GM12872 (cell line): ENCODE results near the gene DENND2A.

Experiments used
- TF ChIP-seq, protein P1 (sequence below): IDR thresholded peaks from 3 replicates; pipeline ENCODE4 v1.5.1; 2011; ENCODE audit warnings: low read depth, mild to moderate bottlenecking, low read length, moderate library complexity; ENCODE audit not compliant: insufficient read depth

DENND2A gene

DNA sequence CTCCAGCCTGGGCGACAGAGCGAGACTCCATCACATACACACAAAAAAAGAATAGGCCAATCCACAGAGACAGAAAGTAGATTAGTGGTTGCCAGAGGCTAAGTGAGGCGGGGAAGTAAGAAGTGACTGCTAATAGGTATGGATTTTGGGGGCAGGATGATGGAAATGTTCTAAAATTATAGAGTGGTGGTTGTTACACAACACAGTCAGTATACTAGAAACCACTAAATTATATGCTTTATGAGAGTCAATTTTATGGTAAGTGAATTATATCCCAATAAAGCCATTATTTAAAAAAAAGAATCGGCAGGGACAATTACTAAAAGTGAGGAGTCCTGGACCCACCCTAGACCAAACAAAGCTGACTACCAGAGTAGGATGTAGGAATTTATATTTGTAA lies 24.3 kb downstream of the DENND2A start:
- TF ChIP-seq, protein P1, sequence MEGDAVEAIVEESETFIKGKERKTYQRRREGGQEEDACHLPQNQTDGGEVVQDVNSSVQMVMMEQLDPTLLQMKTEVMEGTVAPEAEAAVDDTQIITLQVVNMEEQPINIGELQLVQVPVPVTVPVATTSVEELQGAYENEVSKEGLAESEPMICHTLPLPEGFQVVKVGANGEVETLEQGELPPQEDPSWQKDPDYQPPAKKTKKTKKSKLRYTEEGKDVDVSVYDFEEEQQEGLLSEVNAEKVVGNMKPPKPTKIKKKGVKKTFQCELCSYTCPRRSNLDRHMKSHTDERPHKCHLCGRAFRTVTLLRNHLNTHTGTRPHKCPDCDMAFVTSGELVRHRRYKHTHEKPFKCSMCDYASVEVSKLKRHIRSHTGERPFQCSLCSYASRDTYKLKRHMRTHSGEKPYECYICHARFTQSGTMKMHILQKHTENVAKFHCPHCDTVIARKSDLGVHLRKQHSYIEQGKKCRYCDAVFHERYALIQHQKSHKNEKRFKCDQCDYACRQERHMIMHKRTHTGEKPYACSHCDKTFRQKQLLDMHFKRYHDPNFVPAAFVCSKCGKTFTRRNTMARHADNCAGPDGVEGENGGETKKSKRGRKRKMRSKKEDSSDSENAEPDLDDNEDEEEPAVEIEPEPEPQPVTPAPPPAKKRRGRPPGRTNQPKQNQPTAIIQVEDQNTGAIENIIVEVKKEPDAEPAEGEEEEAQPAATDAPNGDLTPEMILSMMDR, result no peak

- TF ChIP-seq, protein P1, result no peak
Measured at GRCh38 chr7:140611641-140612040, 29.0 kb downstream of the DENND2A start.

- TF ChIP-seq, protein P1, result no peak
Measured at GRCh38 chr7:140610204-140611165, 30.1 kb downstream of the DENND2A start.

DNA sequence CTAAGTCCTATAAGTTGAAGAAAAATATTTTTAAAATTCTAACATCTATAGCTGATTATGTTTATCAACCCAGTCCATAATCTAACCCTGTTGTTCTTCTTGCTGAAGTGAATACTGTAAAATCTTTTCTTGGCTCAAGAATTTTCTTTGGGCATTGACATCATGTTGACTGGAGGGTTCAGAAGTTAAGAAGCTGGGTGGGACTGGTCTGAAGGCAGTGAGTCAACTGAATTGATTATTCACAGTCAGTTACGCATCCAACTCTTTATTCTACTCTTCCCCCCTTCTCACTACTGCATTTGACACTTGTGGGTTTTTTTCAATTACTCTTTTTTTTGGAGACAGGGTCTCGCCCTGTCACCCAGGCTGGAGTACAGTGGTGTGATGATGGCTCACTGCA lies 31.0 kb downstream of the DENND2A start:
- TF ChIP-seq, protein P1, result no peak

DNA sequence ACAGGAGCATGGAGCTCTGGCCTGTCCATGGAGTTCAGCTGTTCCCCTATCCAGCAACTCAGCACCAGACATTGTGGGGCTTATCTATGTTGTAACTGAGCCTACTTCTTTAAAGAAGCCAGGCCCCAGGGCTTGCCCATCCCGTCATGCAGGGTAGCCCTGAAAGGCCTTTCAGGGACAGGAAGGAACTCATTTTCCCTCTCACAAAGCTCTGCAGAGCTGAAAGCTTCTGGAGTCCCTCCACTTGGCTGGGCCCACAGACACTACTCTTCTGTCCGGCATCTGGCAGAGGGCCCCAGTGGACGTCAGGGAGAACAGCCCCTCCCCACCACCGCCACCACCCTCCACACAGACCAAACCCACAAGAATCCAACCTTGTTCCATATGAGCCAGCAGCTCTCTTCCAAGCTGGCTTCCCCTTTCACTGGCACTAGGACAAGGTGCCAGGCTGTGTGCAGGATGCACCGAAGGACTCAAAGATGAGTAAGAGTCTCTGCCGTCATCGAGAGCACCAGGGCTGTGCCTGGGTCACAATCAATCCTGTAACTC lies 33.1 kb downstream of the DENND2A start:
- TF ChIP-seq, protein P1, result no peak

DNA sequence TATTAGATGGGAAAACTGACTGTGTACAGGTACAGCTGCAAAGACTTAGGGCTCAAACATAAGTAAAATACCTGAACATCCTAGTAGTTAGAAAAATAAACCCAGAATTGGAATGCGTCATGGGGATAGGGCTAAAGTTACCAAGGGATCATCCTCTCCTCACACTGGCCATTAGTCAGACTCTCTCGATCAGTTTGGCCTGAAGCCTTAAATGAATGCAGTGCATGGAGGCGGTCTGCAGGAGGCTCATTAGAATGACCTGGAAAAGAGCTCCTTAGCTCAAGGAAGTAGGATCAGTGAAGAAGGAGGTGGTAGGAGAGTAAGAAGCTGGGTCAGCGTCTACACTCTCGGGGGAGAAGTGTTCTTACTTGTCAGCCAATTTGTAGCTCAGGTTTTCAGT lies 35.3 kb downstream of the DENND2A start:
- TF ChIP-seq, protein P1, result no peak

GRCh38 chr7:140604760-140605159 lies 35.9 kb downstream of the DENND2A start:
- TF ChIP-seq, protein P1, result no peak
